Measurements from ENCODE around the gene SLC41A1.
A peak's percentile ranks its signal among the peaks of the same experiment; 100 is the strongest.

The SLC41A1 gene

DNA sequence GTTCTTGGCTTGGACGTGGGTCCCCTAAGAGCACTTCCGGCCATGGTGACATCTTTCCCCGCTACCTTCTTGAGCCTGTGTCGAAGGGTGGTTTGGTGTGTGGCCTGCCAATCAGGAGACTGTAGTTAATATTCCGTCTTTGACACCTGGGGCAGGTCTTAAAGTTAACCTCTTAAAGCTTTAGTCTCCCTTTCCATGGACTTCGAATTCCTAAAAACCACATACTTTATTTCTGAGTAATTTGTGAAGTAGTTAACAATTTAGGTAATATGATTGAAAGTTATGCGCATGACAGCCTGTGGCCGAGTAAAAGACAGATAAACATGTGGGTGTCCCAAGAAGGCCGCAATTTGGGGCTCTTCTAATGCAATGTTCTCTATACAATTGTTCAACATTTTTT, 27.6 kb downstream of the SLC41A1 start:
- no peak for DNase-seq

DNA sequence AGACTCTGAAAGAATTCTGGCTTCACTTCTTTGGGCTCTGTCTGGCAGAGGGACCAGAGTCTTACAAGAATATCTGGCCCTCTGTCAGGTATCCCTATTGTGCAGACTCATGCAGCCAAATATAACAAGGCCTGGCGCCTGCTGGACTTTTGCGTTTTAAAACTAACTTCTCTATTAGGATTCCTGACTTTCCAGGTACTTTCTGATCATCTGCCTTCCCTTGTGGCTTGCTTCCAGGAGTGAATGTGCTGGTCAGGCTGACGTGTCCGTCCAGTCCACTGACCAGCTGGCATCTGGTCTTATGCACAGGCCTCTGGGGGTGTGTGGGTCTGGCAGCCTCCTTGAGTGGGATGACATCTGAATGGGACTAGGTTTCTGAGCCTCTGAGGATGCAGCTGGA, 29.1 kb downstream of the SLC41A1 start:
- no peak for DNase-seq

DNA sequence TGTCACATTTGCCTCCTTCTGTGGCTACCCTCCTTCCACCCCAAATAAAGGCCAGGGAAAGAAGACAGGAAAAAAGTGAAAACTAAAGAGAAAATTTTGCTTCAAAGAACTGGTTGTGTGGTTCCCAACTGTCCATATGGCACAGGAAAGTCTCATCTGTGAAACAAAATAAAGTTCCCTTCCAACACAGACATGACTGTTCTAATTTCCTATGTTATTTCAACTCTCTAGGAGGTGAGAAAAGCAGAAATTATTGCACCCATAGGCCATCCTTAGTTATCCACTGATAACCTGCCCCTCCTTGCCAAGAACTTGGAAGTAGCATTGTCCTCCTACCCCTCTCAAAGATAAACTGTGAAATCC, 29.6 kb downstream of the SLC41A1 start:
- no peak for DNase-seq

GRCh38 chr1:205782627-205783432, 30.2 kb downstream of the SLC41A1 start:
- DNase-seq: no peak

- DNase-seq: no peak
Observed at GRCh38 chr1:205780335-205780734, 32.7 kb downstream of the SLC41A1 start.

GRCh38 chr1:205777994-205778393, 35.0 kb downstream of the SLC41A1 start:
- DNase-seq: no peak

GRCh38 chr1:205775717-205776056, 37.3 kb downstream of the SLC41A1 start:
- DNase-seq: no peak

- peak; percentile 80 for DNase-seq
Observed at GRCh38 chr1:205775015-205775716, 37.8 kb downstream of the SLC41A1 start, which contains the start of gene RAB29. Gene RAB29 (minus strand): TSS chr1:205775482. CDS start chr1:205774956, 526 bp downstream.

- DNase-seq: no peak
Observed at GRCh38 chr1:205774198-205775014, 38.6 kb downstream of the SLC41A1 start.

GRCh38 chr1:205772607-205773032, 40.4 kb downstream of the SLC41A1 start:
- DNase-seq: no peak

DNA sequence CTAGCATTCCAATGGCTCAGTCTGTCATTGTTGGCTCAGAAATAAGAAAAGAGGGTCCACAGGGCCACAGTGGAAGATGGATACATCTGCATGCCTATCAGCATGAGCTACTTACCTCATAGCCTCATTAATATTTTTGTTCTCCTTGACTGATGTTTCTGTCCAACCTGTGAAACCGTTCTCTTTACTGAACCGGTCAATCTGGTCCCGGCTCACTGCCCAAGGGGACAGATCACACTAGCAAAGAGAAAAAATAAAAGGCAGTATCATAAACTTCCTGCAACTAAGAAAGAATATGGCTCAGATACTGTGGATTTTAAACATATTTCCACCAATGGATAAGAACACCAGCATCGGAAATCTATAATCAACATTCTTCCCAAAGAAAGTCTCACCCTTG, 42.4 kb downstream of the SLC41A1 start:
- DNase-seq: no peak

DNA sequence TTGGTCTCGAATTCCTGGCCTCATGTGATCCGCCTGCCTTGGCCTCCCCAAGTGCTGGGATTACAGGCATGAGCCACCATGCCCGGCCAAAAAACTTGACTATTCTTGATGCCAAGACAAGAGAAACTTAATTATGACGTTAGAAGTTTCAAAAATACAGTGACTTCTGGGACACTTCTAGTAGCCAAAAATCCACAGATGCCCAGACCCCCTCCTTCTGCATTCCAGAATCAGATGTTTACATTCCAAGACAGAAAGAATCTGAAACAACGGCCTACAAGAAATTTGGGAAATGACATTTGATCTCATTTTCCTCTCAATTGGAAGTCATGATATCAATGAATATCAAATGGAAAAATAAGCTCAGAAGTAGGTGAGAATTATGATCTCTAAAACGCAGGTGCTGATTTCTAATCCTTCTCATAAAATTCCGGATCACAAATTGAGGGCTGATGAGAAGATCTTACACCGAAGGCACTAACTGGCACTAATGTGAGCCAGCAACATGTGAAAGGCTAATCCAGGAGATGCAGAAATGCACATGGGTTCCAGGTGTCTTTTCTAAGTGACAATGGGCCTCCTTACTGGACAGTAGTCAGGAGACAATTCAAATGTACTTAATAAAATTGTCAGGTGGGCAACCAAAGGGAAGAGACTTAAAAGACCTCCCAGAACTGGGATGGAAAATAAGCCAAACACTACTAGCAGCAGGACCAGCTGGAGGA, 43.2 kb downstream of the SLC41A1 start:
- DNase-seq: no peak

DNA sequence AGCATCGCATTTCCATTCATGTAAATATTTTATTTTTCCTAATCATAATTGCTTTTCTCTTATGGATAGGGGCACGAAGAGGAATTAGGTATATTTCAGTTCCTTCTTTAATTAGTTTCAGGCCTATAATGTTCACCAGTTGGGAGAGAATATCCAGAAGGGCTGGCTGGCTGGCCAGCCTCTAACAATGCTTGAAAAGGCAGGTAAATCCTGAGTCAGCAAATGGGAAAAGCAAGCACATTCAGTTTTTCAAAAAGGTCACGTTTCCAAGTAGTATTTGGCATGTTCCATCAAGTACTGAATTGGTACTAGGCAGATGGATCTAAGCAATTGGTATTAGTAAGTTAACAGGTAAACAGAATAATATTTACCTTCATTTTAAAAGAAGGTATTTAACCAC, 45.8 kb downstream of the SLC41A1 start:
- DNase-seq: no peak

DNA sequence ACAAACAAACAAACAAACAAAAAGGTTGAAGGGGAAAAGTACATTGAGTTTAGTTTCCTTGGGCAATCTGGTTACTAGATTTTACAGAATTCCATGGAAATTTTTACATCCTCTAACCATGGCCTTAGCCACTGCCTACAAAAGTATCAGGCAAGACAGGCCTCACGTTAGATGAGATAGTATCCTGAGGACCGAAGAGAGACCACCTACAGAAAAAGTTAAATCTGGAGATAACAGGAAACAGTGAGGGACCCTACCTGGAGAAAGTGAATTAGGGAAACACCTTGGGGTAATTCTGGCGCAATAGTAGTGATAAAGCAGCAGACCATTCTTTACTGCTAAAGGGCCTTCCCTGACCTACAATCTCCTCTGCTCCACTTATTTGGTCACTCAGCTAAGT, 46.4 kb downstream of the SLC41A1 start:
- no peak for DNase-seq

- no peak for DNase-seq
Observed at GRCh38 chr1:205766038-205766437, 47.0 kb downstream of the SLC41A1 start.

DNA sequence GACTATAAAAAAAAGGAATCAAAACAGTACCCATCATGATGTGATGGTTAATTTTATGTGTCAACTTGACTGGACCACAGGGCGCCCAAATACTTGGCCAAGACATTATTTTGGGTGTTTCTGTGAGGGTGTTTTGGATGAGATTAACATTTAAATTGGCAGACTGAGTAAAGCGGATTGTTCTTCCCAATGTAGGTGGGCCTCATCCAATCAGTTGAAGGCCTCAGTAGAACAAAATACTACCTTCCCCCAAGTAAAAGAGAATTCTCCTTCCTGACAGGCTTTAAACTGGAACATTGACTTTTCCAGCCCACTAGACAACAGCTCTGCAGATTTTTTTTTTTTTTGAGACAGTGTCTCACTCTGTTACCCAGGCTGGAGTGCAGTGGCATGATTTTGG, 48.4 kb downstream of the SLC41A1 start:
- DNase-seq: no peak

DNA sequence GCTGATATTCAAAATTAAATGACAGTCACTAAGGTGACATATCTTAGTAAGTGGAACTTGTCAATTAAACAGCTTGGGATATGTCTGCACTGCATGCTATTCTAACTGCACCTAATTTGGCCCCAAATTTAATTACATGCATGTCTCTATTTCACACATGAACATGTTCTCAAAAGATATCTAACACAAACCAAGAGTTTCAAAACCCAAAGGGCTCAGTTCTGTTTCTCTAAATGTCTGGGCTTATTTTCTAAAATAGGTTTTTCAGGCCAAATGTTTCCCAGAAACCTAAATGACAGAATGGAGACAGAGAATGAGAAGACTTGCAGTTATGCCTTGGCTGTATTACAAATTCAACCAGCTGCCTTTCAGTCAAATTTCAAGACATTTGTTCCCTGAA, 49.0 kb downstream of the SLC41A1 start:
- DNase-seq: no peak

DNA sequence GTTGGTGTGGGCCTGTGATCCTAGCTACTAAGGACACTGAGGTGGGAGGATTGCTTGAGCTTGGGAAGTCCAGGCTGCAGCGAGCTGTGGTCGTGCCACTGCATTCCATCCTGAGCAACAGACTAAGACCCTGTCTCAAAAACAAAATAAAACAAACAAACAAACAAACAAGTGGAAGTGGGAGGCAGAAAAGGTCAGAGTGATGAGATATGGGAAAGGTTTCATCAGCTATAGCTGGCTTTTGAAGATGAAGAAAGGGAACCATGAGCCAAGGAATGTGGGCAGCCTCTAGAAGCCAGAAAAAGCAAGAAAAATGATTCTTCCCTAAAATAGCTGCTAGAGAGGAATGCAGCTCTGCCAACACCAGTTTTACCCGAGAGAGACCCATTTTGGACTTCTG, 52.4 kb downstream of the SLC41A1 start:
- no peak for DNase-seq

- no peak for DNase-seq
Observed at GRCh38 chr1:205756552-205756951, 56.4 kb downstream of the SLC41A1 start.

GRCh38 chr1:205754857-205755256, 58.1 kb downstream of the SLC41A1 start:
- no peak for DNase-seq

DNA sequence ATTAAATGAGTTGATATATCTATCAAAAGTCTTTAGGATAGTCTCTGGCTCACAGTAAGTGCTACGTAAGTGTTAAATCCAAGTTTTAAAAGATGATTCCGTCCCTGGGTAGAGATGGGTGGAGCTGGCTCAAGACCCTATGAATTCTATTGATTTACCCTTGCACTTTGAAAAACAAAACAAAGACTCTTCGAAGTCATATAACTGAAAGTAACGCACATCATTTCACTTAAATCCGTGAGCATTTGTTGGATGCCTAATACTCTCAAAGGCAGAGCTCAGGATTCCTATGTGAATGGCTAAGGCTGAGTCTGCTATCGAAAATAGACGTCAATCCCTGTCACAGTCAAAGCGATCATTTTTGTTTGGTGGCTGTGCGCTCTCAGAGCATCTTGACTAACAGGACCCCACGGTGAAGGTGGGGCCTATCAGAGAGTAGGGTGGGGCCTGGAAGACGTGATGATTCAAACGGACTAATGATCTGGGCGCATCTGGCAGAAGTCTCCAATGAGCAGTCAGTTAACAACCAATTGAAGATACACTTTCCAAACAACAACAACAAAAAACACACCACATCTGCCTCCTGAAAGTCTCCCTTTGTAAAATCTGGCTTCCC, 61.9 kb downstream of the SLC41A1 start:
- no peak for DNase-seq

Measured in DMS 273 treated with DMSO at 0.1 percent for 48 hours (cell line).